Measurements from ENCODE around the gene SMR3B.

SMR3B gene

DNA sequence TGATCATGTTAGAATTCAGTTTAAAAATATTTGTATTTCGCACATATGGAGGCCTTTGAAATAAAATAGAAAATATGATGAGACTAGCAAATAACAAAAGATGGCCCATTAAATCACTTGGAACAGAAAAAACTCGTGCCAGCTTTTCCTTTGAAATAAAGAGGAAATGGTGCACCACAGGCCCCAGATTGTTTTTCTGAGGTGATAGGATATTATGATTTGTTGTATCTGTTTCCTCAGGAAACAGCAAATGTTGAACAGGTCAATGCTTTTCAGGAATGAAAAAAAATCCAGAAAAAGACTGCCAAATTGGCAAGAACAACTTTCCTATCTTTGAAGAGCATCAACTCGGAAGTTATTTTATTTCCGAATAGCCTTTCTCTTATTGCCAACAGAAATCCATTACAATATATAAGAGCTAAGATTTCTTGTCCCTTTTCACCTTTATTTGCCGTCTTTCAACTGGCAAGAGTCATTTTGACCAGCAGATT, at the start of gene SMR3B:
Gene SMR3B, plus strand, starts transcription at position 441 of the 491 bp plus-strand sequence. CDS start 1,380 bp downstream, outside the sequence.
- in situ Hi-C loops (cut with HindIII; ENCODE audit: low sequenced_read_pairs): no loop called here

DNA sequence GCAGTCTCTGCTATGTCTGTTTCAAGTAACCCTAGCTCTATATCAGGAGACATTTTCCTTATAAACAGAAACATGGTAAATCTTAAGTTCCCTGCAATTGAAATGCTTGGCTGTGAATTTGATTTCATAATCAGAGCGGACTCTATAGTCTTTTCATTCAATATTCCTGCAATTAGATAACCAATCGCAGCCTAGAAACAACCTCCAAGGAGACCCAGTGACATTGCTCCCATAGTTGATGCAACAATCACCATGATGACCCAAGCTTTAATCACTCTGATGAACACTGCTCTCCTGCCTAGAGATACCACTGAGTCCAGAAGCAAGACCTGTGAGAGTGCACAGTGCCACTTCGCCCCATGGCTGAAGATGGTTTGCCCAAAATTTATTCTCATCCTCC, 48.2 kb upstream of the SMR3B start, which contains the start of gene CABS1:
Gene CABS1, plus strand, starts transcription at position 301 of the 400 bp plus-strand sequence. Its CDS starts 59 bp downstream, at position 360.
- in situ Hi-C loops (cut with HindIII; ENCODE audit: low sequenced_read_pairs): no loop called here

DNA sequence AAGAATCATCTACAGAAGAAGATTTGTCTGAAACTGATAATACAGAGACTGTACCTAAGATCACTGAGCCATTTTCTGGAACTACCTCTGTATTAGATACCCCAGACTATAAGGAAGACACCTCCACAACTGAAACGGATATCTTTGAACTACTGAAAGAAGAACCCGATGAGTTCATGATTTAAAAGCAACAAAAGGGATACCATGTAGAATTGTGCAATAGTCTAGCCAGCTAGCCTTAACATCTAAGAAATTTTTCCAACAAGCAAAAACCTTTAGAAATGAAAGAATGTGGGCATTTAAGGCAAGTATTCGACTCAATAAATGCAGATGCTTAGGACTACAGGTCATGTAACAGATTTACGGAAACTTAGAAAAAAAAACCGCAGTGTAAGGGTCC, 46.9 kb upstream of the SMR3B start:
- in situ Hi-C loops (cut with HindIII; ENCODE audit: low sequenced_read_pairs): no loop called here

DNA sequence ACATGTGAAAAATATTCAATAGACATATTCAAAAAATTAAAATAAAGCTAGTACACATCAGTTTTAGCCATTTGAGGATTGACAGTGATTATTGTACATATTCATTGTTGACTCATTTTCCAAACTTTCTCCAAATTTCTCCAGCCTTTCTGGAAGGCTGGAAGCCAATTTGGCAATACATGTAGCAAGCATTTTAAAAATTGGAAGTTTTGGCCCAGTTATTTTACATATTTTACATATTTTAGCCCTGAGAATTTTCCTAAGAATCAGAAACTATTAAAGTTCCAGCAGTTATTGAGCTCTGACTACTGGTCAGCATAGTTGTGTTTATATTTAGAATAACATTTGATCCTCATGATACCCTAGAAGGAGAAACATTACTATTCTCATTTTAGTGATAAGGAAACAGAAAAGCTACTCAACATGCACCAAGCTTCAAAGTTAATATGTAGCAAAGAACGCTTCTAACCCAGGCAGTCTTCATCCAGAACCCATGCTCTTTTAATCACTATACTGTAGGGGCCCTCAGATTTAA, 45.0 kb upstream of the SMR3B start:
- in situ Hi-C loops (cut with HindIII; ENCODE audit: low sequenced_read_pairs): no loop called here

DNA sequence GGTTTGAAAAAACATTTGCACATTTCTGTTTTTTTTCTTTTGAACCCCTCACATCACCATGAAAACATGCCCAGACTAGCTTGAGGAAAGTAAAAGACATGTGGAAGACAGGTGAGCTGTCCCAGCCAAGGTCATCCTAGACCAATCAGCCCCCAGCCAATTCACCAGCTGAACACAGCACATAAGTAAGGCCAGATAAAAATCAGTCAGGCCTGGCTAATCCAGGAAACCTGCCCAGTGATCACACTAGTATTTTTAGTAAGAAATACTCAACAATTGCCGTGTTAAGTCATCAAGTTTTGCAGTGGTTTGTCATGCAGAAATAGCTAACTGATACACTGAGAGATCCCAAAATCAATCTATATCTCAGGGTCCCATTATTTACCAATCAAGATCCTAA, 26.7 kb upstream of the SMR3B start:
- in situ Hi-C loops (cut with HindIII; ENCODE audit: low sequenced_read_pairs): no loop called here

DNA sequence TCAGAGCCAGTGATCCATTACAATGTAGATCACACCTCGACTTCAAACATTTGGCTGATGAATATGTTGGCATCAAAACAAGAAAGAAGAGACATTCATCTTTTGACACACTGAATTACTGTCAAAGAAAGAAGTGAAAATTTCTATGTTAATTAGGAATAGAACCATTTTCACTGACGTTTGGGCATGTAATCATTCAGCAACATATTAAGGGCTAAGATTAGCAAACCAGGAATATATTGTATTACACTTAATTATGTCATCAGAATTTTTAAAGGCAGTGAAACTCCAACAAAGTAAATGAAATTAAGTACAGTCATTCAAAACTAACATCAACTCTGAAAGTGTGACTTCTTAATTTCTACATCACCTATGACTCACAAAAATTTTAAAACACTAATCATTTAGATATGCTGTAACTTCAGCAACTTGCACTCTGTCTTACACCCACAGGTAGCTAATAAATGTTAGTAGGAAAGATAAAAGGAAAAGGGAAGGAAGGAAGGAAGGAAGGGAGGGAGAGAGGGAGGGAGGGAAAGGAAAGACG, 23.7 kb upstream of the SMR3B start:
- in situ Hi-C loops (cut with HindIII; ENCODE audit: low sequenced_read_pairs): no loop called here

DNA sequence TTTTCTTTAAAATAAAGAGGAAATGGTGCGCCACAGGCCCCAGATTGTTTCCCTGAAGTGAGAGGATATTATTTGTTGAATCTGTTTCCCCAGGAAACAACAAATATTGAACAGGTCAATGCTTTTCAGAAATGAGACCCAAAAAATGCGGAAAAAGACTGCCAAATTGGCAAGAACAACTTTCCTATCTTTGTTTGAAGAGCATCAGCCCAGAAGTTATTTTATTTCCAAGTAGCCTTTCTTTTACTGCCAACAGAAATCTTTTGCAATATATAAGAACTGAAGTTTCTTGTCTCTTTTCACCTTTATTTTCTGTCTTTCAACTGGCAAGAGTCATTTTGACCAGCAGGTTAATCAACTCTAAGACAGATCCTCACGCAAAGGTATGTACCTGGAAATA, 22.5 kb upstream of the SMR3B start, which contains the start of gene SMR3A:
Gene SMR3A, plus strand, starts transcription at position 301 of the 400 bp plus-strand sequence. CDS start 1,356 bp downstream, outside the sequence.
- in situ Hi-C loops (cut with HindIII; ENCODE audit: low sequenced_read_pairs): no loop called here

DNA sequence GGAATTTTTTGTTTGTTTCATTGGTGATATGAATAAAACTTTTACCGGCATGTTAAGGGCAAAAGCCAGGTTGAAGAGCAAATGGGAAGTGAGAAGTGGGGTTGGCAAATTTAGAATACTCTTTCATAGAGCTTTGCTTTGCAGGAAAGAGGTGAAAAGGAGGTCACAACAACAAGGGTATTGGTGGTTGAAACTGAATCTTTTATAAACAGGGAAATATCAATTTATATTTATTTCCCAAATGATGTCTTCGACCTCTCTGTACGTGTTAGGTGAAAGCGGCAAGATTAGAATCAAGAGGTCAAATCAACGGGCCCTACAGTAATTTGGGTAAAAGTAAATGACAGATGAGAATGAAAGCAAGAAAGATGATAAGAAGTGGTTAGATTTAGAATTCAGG, 18.9 kb upstream of the SMR3B start:
- in situ Hi-C loops (cut with HindIII; ENCODE audit: low sequenced_read_pairs): no loop called here

DNA sequence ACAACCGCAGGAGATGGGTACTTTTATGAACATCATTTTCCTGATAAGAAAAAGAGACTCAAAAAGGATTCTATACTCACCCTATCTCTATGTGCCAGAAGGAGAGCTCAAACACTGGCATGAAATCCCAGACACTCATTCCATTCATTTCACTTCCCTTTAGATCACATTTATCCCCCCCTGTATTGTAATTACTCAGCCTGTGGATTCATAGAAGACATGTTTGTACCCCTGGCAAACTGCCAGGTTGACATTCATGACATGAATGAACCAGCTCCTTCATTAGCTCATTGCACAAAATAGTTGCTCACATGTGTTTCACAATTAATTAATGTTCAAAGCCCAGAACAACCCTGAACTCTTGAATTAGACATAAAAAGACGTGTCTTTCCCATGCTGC, 17.5 kb upstream of the SMR3B start:
- in situ Hi-C loops (cut with HindIII; ENCODE audit: low sequenced_read_pairs): no loop called here

DNA sequence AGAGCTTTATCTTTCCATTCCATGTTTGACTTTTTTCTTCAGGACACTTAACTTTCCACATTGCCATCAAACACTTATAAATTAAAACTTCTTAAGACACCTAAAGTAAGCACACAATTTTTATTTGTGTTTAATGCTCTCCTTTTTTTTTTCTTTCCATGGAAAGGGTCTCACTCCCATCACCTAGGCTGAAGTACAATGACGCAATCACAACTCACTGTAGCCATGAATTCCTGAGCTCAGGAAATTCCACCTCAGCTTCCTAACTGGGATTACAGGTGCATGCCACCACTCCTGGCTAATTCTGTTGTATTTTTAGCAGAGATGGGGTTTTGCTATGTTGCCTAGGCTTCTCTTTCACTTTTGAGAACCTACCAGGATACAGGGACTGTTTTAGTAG, 15.1 kb upstream of the SMR3B start:
- in situ Hi-C loops (cut with HindIII; ENCODE audit: low sequenced_read_pairs): no loop called here

DNA sequence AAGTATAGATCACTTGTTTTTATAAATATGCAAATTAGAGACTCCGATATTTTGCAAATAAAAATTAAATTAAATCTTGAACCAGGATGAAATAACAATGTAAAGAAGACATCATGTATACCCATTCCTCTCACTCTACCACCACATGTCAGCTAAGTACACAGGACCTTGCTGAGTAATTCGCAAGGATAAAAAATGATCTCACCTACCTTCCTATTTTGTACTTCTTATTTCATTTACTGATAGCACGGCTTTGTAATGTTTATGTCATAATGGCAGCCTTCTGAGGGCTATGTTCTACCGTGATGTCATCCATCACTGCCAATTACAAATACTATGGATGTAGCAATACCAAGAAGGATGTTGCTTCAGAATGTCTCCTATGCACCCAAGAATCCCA, 10.9 kb upstream of the SMR3B start:
- in situ Hi-C loops (cut with HindIII; ENCODE audit: low sequenced_read_pairs): no loop called here

DNA sequence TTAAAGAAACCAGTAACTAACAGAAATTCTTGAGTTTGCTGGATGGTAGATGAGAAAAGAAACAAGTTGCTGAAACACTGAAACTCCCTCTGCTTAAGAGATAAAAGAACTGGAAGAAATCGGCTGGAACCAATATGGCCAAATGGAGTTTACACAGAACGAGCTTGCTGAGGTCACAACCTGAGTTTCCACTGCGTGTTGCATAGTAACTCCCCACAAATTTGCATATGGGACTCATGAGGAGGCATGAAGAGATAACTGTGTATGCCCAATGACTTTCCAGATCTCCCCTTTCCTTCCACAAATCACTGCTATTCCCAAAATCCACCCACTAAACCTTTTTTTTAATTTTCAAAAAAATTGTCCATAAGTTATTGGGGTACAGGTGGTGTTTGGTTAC, 10.2 kb upstream of the SMR3B start:
- in situ Hi-C loops (cut with HindIII; ENCODE audit: low sequenced_read_pairs): no loop called here

DNA sequence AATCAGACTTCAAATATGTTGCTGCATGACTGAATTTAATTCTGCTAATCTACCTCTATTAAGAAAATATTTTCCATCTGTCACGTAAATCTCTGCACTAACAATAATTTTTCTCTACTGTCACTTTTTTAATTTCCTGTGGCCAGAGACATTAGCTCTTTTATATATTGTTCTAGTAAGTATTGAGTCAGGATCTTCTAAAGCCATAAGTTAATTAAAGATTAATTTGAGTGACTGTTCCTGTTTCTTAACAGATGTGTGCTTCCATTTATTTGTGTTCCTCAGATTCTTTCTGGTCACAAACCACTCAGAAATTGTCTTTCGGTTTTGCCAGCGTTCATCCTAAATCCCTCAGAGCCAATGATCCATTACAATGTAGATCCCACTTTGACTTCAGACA, 2.4 kb upstream of the SMR3B start:
- in situ Hi-C loops (cut with HindIII; ENCODE audit: low sequenced_read_pairs): no loop called here

DNA sequence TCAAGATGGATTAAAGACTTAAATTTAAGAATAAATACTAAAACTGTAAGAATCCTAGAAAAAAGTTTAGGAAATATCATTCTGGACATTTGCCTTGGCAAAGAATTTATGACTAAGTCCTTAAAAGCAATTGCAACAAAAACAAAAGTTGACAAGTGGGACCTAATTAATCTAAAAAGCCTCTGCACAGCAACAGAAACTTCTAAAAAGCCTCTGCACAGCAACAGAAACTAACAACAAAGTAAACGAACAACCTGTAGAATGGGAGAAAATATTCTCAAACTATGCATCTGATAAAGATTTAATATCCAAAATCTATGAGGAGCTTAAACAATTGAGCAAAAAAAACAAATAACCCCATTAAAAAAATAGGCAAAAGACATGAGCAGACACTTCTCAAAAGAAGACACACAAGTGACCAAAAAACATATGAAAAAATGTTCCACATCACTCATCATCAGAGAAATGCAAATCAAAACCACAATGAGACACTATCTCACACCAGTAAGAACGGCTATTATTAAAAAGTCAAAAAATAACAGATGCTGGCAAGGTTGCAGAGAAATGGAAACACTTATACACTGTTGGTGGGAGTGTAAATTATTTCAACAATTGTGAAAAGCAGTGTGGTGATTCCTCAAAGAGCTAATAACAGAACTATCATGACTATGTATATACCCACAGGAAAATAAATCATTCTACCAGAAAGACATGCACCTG, 9.3 kb downstream of the SMR3B start:
- in situ Hi-C loops (cut with HindIII; ENCODE audit: low sequenced_read_pairs): no loop called here

DNA sequence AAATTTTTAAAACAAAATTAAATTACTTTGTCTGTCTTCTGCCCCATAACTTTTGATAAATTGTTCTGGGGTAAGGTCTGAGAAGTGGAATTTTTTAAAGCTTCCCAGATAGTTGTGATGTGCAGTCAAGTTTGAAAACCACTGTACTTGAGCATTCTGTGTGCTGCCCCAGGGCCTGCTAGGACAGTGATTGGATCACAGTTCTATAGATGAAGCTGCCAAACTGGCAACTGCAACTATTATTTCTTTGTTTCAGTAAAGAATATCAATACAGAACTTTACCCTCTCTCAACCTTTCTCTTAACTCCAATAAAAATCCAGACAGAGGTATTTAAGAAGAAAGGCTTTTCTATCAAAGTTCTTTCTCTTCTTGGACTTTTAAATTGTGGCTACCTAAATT, 14.6 kb downstream of the SMR3B start, which contains the start of gene OPRPN:
Gene OPRPN, plus strand, starts transcription at position 361 of the 400 bp plus-strand sequence. CDS start 1,346 bp downstream, outside the sequence.
- in situ Hi-C loops (cut with HindIII; ENCODE audit: low sequenced_read_pairs): no loop called here

DNA sequence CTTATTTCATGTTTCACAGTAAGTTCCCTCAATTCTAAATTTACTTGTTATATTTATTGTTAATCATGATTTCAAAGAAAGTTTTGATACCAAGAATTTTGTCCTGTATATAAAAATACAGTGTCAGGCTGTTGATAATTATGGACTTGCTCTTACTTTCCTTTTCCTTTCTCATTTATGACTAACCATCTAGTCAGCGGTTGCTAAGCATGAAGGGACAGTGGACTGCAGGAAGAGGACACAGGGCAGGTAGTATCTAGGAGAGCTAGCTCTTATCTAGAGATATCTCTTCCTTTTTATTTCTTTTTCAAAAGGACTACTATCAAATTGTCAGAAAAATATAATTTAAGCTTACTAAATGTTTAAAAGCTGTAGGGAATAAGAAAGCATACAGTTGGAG, 16.4 kb downstream of the SMR3B start:
- in situ Hi-C loops (cut with HindIII; ENCODE audit: low sequenced_read_pairs): no loop called here

DNA sequence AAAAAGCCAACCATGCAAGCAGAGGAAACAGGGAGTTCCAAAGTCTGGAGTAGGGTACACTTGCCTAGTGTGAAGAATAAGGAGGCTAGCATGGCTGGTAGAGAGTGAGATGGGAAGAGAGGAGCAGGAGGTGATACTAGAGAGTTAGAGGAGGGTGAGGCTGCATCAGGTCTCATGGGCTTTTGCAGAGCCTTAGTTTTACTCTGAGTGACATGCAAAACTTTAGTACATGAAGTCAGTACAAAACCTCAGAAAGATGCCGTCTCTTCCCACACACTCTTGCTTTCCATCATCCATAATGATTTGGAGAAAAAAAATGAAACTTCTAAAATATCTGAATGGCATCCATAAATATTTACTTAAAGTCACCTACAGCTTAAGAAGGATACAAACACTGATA, 19.8 kb downstream of the SMR3B start:
- in situ Hi-C loops (cut with HindIII; ENCODE audit: low sequenced_read_pairs): no loop called here

DNA sequence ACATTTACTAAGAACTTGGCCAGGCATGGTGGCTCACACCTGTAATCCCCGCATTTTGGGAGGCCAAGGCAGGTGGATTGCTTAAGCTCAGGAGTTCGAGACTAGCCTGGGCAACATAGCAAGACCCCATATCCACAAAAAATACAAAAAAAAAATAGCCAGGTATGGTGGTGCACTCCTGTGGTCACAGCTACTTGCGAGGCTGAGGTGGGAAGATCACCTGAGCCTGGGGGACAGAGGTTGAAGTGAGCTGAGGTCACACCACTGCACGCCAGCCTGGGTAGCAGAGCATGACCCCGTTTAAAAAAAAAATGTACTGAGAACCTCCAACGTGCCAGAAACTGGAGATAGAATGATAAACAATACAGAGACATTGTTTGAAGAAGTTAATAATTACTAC, 22.8 kb downstream of the SMR3B start:
- in situ Hi-C loops (cut with HindIII; ENCODE audit: low sequenced_read_pairs): no loop called here

DNA sequence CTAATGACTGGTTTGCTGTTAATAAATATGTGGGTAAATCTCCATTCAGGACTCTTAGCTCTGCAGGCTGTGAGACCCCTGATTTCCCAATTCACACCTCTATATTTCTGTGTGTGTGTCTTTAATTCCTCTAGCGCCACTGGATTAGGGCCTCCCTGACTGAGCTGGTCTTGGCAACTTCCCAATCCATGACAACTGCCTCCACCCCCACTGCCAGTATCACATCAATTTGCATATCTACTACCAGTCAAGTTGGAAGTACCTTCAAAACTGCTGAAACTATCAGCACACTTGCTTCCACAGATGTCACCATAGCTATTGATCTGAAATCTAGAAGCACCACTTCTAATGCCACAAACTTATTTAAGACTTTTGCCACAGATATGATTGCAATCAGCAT, 42.4 kb downstream of the SMR3B start:
- in situ Hi-C loops (cut with HindIII; ENCODE audit: low sequenced_read_pairs): no loop called here

DNA sequence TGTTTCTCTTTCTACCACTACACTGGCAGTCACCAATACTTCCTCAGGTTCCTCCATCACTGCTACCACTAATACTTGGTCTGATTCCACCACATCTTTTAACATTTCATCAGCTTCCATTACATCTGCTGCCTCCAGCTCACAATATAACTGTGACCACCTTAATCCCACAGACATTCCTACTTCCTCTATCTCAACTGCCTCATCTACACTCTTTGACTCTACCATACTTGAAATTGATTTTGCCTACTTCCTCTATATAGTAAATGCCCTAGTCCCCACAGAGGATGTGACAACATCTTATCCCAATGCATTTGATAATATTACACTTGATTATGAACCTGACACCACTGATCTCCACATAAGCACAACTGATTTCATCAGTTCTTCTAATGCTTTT, 43.9 kb downstream of the SMR3B start:
- in situ Hi-C loops (cut with HindIII; ENCODE audit: low sequenced_read_pairs): no loop called here

DNA sequence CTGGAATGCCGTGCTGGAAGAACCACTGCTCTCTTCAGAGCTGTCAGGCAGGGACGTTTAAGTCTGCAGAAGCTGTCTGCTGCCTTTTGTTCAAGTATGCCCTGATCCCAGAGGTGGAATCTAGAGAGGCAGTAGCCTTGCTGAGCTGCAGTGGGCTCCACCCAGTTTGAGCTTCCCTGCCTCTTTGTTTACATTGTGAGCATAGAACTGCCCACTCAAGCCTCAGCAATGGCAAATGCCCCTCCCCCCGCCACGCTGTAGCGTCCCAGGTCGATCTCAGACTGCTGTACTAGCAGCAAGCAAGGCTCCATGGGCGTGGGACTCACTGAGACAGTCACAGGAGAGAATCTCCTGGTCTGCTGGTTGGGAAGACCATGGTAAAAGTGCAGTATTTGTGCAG, 54.3 kb downstream of the SMR3B start:
- in situ Hi-C loops (cut with HindIII; ENCODE audit: low sequenced_read_pairs): no loop called here

Data from DLD1 (cell line).